Natural killer cell (primary cell): ENCODE measurements around the gene PGAM2. TPM values are rescaled to one million over a fixed set of nuclear protein-coding genes. Genes with fewer than 3 reads are reported as not detected.
"Not testable (repeated sequence)": the region's sequence is repeated elsewhere in the genome, so short reads cannot be mapped to it uniquely, and the experiment has no call there.

Experiments used
- ATAC-seq, 3 donors: fragments of 150-1000 bp in 2 of 3; fragments of 200-7000 bp in 1 of 3; cut with Tn5 transposase; 1 replicate in 1 of 3; 2 replicates in 2 of 3; pipeline ENCODE4 v1.10.0; 2021; ENCODE audit warnings: mild to moderate bottlenecking in 2 of 3, moderate library complexity in 2 of 3
- DNase-seq, 2 donors: peaks; one replicate each; pipeline versions ENCODE4 v3.0.0 to v3.0.0-alpha.2; 2013 to 2021; ENCODE audit warnings: mixed read lengths in 1 of 2
- H3K27ac ChIP-seq: one replicate; pipeline ENCODE4 v1.5.1; 2013; ENCODE audit warnings: mild to moderate bottlenecking, low read length
- H3K27me3 ChIP-seq: one replicate; pipeline ENCODE4 v1.6.1; 2013; ENCODE audit warnings: low read length; ENCODE audit not compliant: control insufficient read depth, insufficient read depth
- H3K36me3 ChIP-seq: one replicate; pipeline ENCODE4 v1.6.1; 2013; ENCODE audit warnings: low read length; ENCODE audit not compliant: control insufficient read depth, insufficient read depth
- H3K4me1 ChIP-seq: one replicate; pipeline ENCODE4 v1.6.1; 2013; ENCODE audit warnings: low read length; ENCODE audit not compliant: control insufficient read depth, insufficient read depth
- H3K4me3 ChIP-seq: one replicate; pipeline ENCODE4 v1.5.1; 2013; ENCODE audit warnings: low read length
- H3K9me3 ChIP-seq: one replicate; pipeline ENCODE4 v1.6.1; 2013; ENCODE audit warnings: low read length; ENCODE audit not compliant: control insufficient read depth, insufficient read depth
- H3K27ac Mint-ChIP-seq, 2 donors: one replicate each; pipeline ENCODE4 v1.8.0; 2022; ENCODE audit warnings: mild to moderate bottlenecking in 2 of 2, mixed read lengths in 2 of 2, moderate library complexity in 1 of 2
- H3K27me3 Mint-ChIP-seq, 2 donors: one replicate each; pipeline ENCODE4 v1.8.0; 2022; ENCODE audit warnings: low read depth in 2 of 2, mixed read lengths in 2 of 2
- H3K36me3 Mint-ChIP-seq: one replicate; pipeline ENCODE4 v1.8.0; 2022; ENCODE audit warnings: mixed read lengths
- H3K4me1 Mint-ChIP-seq, 2 donors: one replicate each; pipeline ENCODE4 v1.8.0; 2022; ENCODE audit warnings: mixed read lengths in 2 of 2
- H3K4me3 Mint-ChIP-seq: one replicate; pipeline ENCODE4 v1.8.0; 2022; ENCODE audit warnings: mild to moderate bottlenecking, moderate library complexity, mixed read lengths
- H3K9me3 Mint-ChIP-seq, 2 donors: one replicate each; pipeline ENCODE4 v1.8.0; 2022; ENCODE audit warnings: mixed read lengths in 2 of 2
- WGBS: methylation state at CpG from one replicate; pipeline ENCODE4 v1.1.7; 2013; ENCODE audit warnings: missing lambda C conversion rate; ENCODE audit not compliant: insufficient coverage; 5-methylcytosine and 5-hydroxymethylcytosine counted together
- intact Hi-C: fragments of 100-400 bp; cut with micrococcal nuclease; formaldehyde crosslinking; loops from one replicate; pipeline ENCODE4 v1.14.2; 2022
- total RNA-seq, 4 donors: library from RNA; stranded (reverse); fragments of 120-200 nt in 1 of 4; gene quantifications; one replicate each; pipeline versions ENCODE4 v1.2.3 to v1.2.4, GENCODE V29; 2013 to 2022
- TF ChIP-seq, protein P1 (sequence below): fragments of 200-600 bp; IDR thresholded peaks from one replicate; pipeline ENCODE4 v1.8.0; 2022; ENCODE audit warnings: antibody characterized with exemption

Gene PGAM2
- total RNA-seq, 3 donors from 2014 or later (not counting 1 experiment from before 2014, with no cell fraction given): 1.0 to 1.9 (median 1.5) TPM

DNA sequence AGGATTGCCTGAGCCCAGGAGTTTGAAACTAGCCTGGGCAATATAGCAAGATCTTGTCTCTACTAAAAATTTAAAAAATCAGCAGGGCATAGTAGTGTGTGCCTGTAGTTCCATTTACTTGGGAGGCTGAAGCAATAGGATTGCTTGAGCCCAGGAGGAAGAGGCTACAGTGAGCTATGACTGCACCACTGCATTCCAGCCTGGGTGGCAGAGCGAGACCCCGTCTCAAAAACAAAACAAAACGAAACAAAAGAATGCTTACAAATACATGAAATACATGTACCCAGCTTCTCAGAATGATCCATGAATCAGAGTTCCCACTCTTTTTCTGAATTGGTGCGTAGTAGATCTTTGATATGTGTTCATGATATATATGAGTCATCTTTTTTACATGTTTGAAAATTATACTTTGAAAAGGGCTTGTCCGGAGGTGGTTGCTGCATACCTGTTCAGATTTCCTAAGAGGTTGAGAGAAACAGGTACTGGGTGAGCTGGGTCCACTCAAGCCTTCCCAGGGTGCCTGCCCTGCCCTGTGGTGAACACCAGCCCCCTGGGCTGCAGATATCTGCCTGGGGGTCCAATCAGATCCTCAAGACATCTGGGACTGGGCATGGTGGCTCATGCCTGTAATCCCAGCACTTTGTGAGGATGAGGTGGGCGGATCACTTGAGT lies 42.4 kb downstream of the PGAM2 start:
- not testable (repeated sequence) for H3K4me3 Mint-ChIP-seq, H3K4me3 ChIP-seq, DNase-seq, H3K9me3 ChIP-seq, H3K27me3 Mint-ChIP-seq, H3K36me3 ChIP-seq, H3K27ac ChIP-seq, H3K27me3 ChIP-seq, H3K36me3 Mint-ChIP-seq, ATAC-seq, H3K27ac Mint-ChIP-seq, H3K9me3 Mint-ChIP-seq
- peaks cover 20% of the 10 kb centered on the region for H3K4me1 ChIP-seq
- peaks cover 5 to 13% of the 10 kb centered on the region in 2 donors for H3K4me1 Mint-ChIP-seq
- WGBS: 80% methylated on average over 2 of the region's 6 CpGs
- intact Hi-C loops: loop anchor here (10.0 kb wide), 1 partner anchor 452 kb away; no protein-coding TSS in a partner anchor

DNA sequence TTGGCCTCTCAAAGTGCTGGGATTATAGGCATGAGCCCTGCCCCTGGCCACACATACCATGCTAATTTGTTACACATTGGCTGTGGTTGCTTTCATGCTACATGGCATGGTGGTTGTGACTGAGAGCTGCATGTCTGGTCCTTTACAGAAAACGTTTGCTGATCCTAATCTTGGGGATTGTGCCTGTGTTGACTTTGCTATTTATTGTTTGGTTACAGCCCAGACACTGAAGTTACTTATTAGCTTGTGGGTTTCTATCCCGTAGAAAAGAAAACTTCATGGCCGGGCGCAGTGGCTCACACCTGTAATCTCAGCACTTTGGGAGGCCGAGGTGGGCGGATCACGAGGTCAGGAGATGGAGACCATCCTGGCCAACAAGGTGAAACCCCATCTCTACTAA lies 43.3 kb downstream of the PGAM2 start:
- DNase-seq, H3K36me3 Mint-ChIP-seq, H3K4me3 Mint-ChIP-seq, H3K27ac Mint-ChIP-seq, H3K27me3 Mint-ChIP-seq, H3K27me3 ChIP-seq, H3K27ac ChIP-seq, ATAC-seq, H3K36me3 ChIP-seq, H3K9me3 Mint-ChIP-seq, H3K9me3 ChIP-seq, H3K4me3 ChIP-seq: not testable (repeated sequence)
- H3K4me1 ChIP-seq: peaks cover 23% of the 10 kb centered on the region
- H3K4me1 Mint-ChIP-seq: peaks cover 5 to 13% of the 10 kb centered on the region in 2 donors
- WGBS: 91% methylated on average over 6 of the region's 7 CpGs
- intact Hi-C loops: loop anchor here (10.0 kb wide), 1 partner anchor 453 kb away; no protein-coding TSS in a partner anchor

DNA sequence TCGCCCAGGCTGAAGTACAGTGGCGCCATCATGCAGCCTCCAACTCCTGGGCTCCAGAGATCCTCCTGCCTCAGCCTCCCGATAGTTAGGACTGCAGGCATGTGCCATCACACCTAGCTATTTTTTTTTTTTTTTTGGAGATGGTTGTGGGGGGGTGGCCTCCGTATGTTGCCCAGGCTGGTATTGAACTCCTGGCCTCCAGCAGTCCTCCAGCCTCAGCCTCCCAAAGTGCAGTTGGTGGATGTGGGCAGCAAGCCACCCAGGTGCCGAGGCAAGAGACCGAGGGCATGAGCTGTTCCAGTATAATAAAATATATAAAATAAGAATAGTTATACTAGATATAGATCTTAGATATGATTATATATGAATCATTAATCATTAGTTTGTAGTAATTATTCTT lies 45.5 kb downstream of the PGAM2 start:
- WGBS: no CpG with 5 or more reads among the region's 6 CpGs
- H3K9me3 ChIP-seq, H3K36me3 ChIP-seq, H3K9me3 Mint-ChIP-seq, H3K27me3 Mint-ChIP-seq, H3K4me3 Mint-ChIP-seq, DNase-seq, H3K27me3 ChIP-seq, H3K36me3 Mint-ChIP-seq, H3K4me3 ChIP-seq, ATAC-seq: not testable (repeated sequence)
- intact Hi-C loops: loop anchor here (10.0 kb wide), 1 partner anchor 455 kb away; no protein-coding TSS in a partner anchor
- H3K4me1 Mint-ChIP-seq: peaks cover 5 to 13% of the 10 kb centered on the region in 2 donors
- peak overlapping the region; percentile 81 for H3K27ac ChIP-seq
- peak overlapping the region; percentile 89 to 90 for H3K27ac Mint-ChIP-seq
- peaks cover 23% of the 10 kb centered on the region for H3K4me1 ChIP-seq

DNA sequence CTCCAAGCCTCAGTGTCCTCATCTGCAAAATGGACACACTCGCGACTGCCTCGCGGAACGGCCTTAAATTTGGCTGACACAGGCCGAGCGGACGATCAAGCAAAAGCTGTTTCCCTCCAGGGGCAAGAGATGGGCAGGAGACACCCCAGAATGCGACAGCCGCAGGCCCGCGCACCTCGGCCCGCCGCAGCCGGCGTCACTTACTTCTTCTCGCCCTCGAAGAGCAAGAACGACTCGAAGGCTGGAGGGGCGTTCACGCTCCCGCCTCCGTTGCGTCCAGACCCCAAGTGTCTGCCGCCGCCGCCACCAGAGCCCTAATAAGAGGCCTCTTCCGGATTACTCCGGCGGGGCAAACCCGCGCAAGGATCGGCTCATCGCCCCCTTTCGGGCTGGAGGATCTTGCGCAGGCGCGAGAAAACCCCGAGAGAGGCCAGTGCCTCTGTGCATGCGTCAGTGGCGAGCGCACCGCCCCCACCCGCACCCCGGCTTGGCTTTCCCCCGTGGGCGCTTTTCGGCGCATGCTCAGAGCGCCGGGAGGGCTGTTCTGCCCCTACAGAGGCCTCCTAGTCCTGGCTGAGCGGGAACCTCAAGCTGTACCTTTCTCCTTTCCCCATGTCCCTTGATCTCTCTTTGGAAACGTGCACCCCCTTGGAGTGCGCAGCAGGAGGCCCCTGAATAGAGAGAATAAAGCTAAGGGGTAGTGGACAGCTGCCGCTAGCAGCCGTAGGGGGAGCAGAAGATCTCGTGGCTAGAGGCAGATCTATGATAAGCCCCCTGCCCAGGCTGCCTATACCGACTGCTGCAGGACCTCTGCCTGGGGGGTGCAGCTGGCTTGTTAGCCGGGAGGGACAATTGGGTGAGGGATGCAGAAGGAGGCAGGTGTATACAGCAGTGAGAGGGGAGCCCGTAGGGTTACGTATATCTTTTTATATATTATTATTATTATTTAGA lies 46.2 kb downstream of the PGAM2 start:
- intact Hi-C loops, H3K36me3 ChIP-seq, H3K9me3 ChIP-seq, H3K36me3 Mint-ChIP-seq, H3K9me3 Mint-ChIP-seq, H3K27me3 Mint-ChIP-seq, H3K27me3 ChIP-seq: not testable (repeated sequence)
- under 1% methylated on average over 56 of the region's 63 CpGs for WGBS
- peak; percentile 93 to 98 (median 94) for ATAC-seq
- peak overlapping the region; percentile 89 to 90 for H3K27ac Mint-ChIP-seq
- H3K4me1 ChIP-seq: peaks cover 23% of the 10 kb centered on the region
- DNase-seq: peak; percentile 99
- peaks cover 5 to 13% of the 10 kb centered on the region in 2 donors for H3K4me1 Mint-ChIP-seq
- H3K27ac ChIP-seq: peak overlapping the region; percentile 81
- H3K4me3 Mint-ChIP-seq: peak overlapping the region; percentile 89
- TF ChIP-seq, protein P1, sequence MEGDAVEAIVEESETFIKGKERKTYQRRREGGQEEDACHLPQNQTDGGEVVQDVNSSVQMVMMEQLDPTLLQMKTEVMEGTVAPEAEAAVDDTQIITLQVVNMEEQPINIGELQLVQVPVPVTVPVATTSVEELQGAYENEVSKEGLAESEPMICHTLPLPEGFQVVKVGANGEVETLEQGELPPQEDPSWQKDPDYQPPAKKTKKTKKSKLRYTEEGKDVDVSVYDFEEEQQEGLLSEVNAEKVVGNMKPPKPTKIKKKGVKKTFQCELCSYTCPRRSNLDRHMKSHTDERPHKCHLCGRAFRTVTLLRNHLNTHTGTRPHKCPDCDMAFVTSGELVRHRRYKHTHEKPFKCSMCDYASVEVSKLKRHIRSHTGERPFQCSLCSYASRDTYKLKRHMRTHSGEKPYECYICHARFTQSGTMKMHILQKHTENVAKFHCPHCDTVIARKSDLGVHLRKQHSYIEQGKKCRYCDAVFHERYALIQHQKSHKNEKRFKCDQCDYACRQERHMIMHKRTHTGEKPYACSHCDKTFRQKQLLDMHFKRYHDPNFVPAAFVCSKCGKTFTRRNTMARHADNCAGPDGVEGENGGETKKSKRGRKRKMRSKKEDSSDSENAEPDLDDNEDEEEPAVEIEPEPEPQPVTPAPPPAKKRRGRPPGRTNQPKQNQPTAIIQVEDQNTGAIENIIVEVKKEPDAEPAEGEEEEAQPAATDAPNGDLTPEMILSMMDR: peak; percentile 49
- peak overlapping the region; percentile 90 for H3K4me3 ChIP-seq

DNA sequence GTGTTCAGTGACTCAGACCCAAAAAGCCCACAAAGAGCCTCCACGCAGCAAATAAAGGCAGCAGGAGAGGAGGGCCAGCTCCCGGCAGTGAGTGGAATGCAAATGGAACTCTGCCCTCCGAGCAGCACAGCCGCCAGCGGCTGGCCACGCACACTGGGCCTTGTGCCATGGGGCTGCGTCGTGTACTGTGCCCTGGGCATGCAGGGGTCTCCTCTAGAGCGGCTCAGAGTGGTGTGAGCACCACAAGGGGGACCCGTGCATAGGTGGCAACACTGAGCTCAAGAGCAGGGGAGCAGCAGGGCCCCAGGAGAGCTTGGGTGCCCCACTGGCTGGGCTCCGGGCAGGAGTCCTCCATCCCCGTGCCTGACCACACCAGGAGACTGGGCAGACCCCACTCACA lies 50.3 kb downstream of the PGAM2 start:
- DNase-seq, H3K27ac ChIP-seq, H3K36me3 Mint-ChIP-seq, H3K27me3 Mint-ChIP-seq, H3K4me3 ChIP-seq, H3K9me3 Mint-ChIP-seq, H3K4me1 Mint-ChIP-seq, H3K36me3 ChIP-seq, H3K27ac Mint-ChIP-seq, H3K4me3 Mint-ChIP-seq, H3K27me3 ChIP-seq, intact Hi-C loops, H3K9me3 ChIP-seq, ATAC-seq: not testable (repeated sequence)
- peaks cover 19% of the 10 kb centered on the region for H3K4me1 ChIP-seq
- 95% methylated on average over 10 of the region's 12 CpGs for WGBS

Other genes with a start within 250 kb of the PGAM2 start
- gene MRPS24, start 196.1 kb downstream of the PGAM2 start, total RNA-seq: 10 to 100 TPM; 34.8 to 37.4 (median 35.7) TPM
- 10 to 100 TPM; 11.5 to 24.4 (median 21.5) TPM for gene URGCP, start 159.0 kb downstream of the PGAM2 start, total RNA-seq
- gene UBE2D4, start 139.1 kb downstream of the PGAM2 start, total RNA-seq: 10 to 100 TPM in 1 of 3 donors, 1 to 10 TPM in 2; 5.3 to 10.6 (median 9.6) TPM
- gene SPDYE1, start 67.7 kb downstream of the PGAM2 start, total RNA-seq: under 1 TPM in 2 of 3 donors, not detected in 1; 0.18 to 0.24 TPM
- gene DBNL, start 20.9 kb downstream of the PGAM2 start, total RNA-seq: 100 to 1,000 TPM; 123 to 129 (median 129) TPM
- gene POLM, start 17.0 kb upstream of the PGAM2 start, total RNA-seq: 10 to 100 TPM; 41.7 to 74.1 (median 50.9) TPM
- 1 to 10 TPM; 3.3 to 9.0 (median 6.4) TPM for gene AEBP1, start 38.8 kb upstream of the PGAM2 start, total RNA-seq
- 10 to 100 TPM; 30.1 to 38.3 (median 38.1) TPM for gene POLD2, start 58.0 kb upstream of the PGAM2 start, total RNA-seq
- not detected for gene MYL7, start 75.8 kb upstream of the PGAM2 start, total RNA-seq
- not detected for gene GCK, start 123.9 kb upstream of the PGAM2 start, total RNA-seq
- 100 to 1,000 TPM in 1 of 3 donors, 10 to 100 TPM in 2; 72.4 to 107 (median 87.1) TPM for gene YKT6, start 135.4 kb upstream of the PGAM2 start, total RNA-seq